Smooth muscle cell (in vitro differentiated cells): ENCODE data around the gene UNC13A. TPM values are rescaled to one million over a fixed set of nuclear protein-coding genes. Genes with fewer than 3 reads are reported as not detected.

Source experiments
- DNase-seq: peaks from one replicate; lab custom pipeline; 2025; ENCODE audit not compliant: unreplicated experiment; lab: John Stamatoyannopoulos, UW
- H2AFZ ChIP-seq: fragments of 200-600 bp; sonication (generic); 2 replicates; pipeline ENCODE4 v1.6.0; 2016; ENCODE audit warnings: antibody characterized with exemption, low read depth, mild to moderate bottlenecking
- H3F3A ChIP-seq: fragments of 200-600 bp; sonication (generic); 2 replicates; pipeline ENCODE4 v1.6.0; 2017; ENCODE audit warnings: antibody characterized with exemption, low read depth
- H3K27ac ChIP-seq: fragments of 200-600 bp; sonication (generic); 2 replicates; pipeline ENCODE4 v1.5.1; 2016; ENCODE audit warnings: low read depth, mild to moderate bottlenecking
- H3K27me3 ChIP-seq: fragments of 200-600 bp; sonication (generic); 2 replicates; pipeline ENCODE4 v1.6.1; 2016; ENCODE audit warnings: low read depth, mild to moderate bottlenecking
- H3K36me3 ChIP-seq: fragments of 200-600 bp; sonication (generic); 2 replicates; pipeline ENCODE4 v1.5.1; 2016; ENCODE audit warnings: low read depth
- H3K4me1 ChIP-seq: fragments of 200-600 bp; sonication (generic); 2 replicates; pipeline ENCODE4 v1.5.1; 2016; ENCODE audit warnings: low read depth
- H3K4me2 ChIP-seq: fragments of 200-600 bp; sonication (generic); 2 replicates; pipeline ENCODE4 v1.6.0; 2016; ENCODE audit warnings: mild to moderate bottlenecking
- H3K4me3 ChIP-seq: fragments of 200-600 bp; sonication (generic); 2 replicates; pipeline ENCODE4 v1.5.1; 2016; ENCODE audit warnings: mild to moderate bottlenecking
- H3K79me2 ChIP-seq: fragments of 200-600 bp; sonication (generic); 2 replicates; pipeline ENCODE4 v1.6.0; 2016; ENCODE audit warnings: low read depth, mild to moderate bottlenecking
- H3K9ac ChIP-seq: fragments of 200-600 bp; sonication (generic); 2 replicates; pipeline ENCODE4 v1.6.0; 2016; ENCODE audit warnings: low read depth
- H3K9me3 ChIP-seq: fragments of 200-600 bp; sonication (generic); replicated peaks from 2 replicates; pipeline ENCODE4 v1.5.1; 2016; ENCODE audit warnings: low read depth
- H4K20me1 ChIP-seq: fragments of 200-600 bp; sonication (generic); 2 replicates; pipeline ENCODE4 v1.6.0; 2016; ENCODE audit warnings: low read depth
- WGBS: methylation state at CpG from one replicate; pipeline ENCODE4 v1.1.7; 2016; ENCODE audit warnings: low lambda C conversion rate; 5-methylcytosine and 5-hydroxymethylcytosine counted together
- polyA plus RNA-seq: library from polyadenylated mRNA; unstranded; fragments of >200 nt; fragmentation: Nextera tagmentation; extraction: Ambion mirVana; gene quantifications from 2 replicates; pipeline ENCODE4 v1.2.1, GENCODE V29; 2016
- total RNA-seq: library from RNA; depleted of rRNA; stranded (reverse); fragments of >200 nt; gene quantifications from 2 replicates; pipeline ENCODE4 v1.2.3, GENCODE V29; 2014
- TF ChIP-seq, protein P1 (sequence below): fragments of 200-600 bp; sonication (generic); IDR thresholded peaks from 2 replicates; pipeline ENCODE4 v1.5.1; 2017; ENCODE audit warnings: borderline replicate concordance, mild to moderate bottlenecking, antibody characterized with exemption; ENCODE audit not compliant: insufficient read depth, poor library complexity, severe bottlenecking

The UNC13A gene
- total and polyA plus RNA-seq, 2 experiments from 2014 or later: 0.21 to 2.1 TPM

DNA sequence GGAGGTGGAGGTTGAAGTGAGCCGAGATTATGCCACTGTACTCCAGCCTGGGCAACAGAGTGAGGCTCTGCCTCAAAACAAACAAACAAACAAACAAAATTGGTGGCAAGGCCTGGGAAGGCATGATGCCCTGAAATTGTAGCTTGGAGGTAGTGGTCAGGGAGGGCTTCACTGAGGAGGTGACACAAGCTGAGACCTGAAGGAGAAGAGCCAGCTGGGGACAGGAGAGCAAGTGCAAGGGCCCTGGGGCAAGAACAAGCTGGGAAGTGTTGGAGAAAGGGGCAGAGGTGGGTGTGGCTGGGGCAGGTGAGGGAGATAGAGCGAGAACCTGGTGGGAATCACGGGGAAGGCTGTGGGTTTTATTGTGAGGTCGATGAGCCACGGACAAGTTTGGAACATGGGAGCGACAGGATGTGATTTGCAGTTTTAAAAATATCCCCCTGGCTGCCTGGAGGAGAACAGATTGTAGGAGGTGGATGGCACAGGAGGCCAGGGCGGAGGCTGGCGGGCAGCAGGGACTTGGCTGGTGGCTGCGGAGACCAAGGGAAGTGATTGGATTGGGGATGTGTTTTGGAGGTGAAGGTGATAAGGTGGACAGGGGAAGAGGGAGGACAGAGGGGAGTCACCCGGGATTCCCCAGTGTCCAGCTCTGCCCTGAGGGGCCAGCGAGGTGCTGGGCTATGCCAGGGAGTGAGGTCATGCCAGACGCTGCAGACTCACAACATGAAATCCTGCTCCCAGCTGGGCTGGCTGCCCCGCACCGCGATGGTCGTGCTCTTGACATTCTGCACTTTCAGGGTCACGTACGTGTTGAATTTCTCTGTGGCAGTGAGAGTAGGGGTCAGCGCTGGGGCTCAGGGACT, 14.0 kb downstream of the UNC13A start:
- H3K9ac ChIP-seq: no peak overlapping the region
- H3K27ac ChIP-seq: no peak overlapping the region
- H3K9me3 ChIP-seq: no peaks in the 10 kb centered on the region
- no peaks in the 10 kb centered on the region for H3K4me1 ChIP-seq
- no peak for DNase-seq
- TF ChIP-seq, protein P1, sequence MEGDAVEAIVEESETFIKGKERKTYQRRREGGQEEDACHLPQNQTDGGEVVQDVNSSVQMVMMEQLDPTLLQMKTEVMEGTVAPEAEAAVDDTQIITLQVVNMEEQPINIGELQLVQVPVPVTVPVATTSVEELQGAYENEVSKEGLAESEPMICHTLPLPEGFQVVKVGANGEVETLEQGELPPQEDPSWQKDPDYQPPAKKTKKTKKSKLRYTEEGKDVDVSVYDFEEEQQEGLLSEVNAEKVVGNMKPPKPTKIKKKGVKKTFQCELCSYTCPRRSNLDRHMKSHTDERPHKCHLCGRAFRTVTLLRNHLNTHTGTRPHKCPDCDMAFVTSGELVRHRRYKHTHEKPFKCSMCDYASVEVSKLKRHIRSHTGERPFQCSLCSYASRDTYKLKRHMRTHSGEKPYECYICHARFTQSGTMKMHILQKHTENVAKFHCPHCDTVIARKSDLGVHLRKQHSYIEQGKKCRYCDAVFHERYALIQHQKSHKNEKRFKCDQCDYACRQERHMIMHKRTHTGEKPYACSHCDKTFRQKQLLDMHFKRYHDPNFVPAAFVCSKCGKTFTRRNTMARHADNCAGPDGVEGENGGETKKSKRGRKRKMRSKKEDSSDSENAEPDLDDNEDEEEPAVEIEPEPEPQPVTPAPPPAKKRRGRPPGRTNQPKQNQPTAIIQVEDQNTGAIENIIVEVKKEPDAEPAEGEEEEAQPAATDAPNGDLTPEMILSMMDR: no peak
- WGBS: 91% methylated on average over 19 of the region's 19 CpGs
- H2AFZ ChIP-seq: no peak overlapping the region
- no peaks in the 10 kb centered on the region for H3F3A ChIP-seq
- no peaks in the 10 kb centered on the region for H3K36me3 ChIP-seq
- no peaks in the 10 kb centered on the region for H3K79me2 ChIP-seq
- no peak overlapping the region for H3K4me2 ChIP-seq
- no peaks in the 10 kb centered on the region for H3K27me3 ChIP-seq
- H3K4me3 ChIP-seq: no peak overlapping the region
- H4K20me1 ChIP-seq: no peaks in the 10 kb centered on the region

DNA sequence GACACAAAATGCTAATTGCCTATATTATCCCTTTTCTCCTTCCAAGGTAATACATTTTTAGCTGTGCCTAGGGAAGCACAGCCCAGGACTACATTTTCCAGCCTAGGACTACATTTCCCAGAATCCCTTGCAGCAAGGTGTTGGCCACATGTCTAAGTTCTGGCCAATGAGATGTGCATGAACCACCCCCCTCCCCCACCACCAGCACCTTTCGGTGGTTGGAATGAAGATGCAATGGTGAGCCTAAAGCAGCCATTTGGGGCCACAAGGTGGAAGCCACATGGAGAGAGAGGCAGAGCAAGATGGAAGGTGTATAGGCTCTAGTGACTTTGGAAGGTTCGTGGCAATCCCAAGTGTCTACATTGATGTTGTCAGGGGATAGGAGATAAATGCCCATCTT, 16.2 kb downstream of the UNC13A start:
- Histone ChIP-seq H3K4me2 (no peak overlapping the region), H3K27ac (no peak overlapping the region), H3K79me2 (no peaks in the 10 kb centered on the region), H3K27me3 (no peaks in the 10 kb centered on the region), H4K20me1 (no peaks in the 10 kb centered on the region), H3K4me1 (no peaks in the 10 kb centered on the region), H3F3A (no peaks in the 10 kb centered on the region), H3K9me3 (no peaks in the 10 kb centered on the region), H3K9ac (no peak overlapping the region), H3K36me3 (no peaks in the 10 kb centered on the region), H3K4me3 (no peak overlapping the region), H2AFZ (no peak overlapping the region)
- TF ChIP-seq, protein P1: no peak
- WGBS: 78% methylated on average over 2 of the region's 2 CpGs
- DNase-seq: no peak

DNA sequence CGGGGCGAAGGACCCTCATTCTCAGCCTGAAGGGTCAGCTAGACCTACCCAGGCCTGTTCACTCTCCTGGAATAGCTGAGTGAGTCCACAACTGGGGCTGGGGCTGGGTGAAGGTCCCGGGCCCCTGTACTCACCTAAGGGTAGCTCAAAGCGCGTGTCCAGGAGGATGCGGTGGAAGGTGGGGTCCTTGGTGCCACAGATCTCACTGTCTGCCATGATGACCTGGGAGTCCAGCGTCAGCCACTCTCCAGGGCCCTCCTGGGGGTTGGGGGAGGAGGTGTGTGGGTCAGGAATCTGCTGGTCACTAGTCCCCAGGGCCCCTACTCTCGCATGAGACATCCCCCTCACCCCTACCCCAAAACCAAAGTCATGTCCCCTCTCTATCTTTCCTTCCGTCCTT, 18.7 kb downstream of the UNC13A start:
- H4K20me1 ChIP-seq: no peaks in the 10 kb centered on the region
- H3K36me3 ChIP-seq: no peaks in the 10 kb centered on the region
- H3K4me3 ChIP-seq: no peak overlapping the region
- H3K9ac ChIP-seq: no peak overlapping the region
- no peaks in the 10 kb centered on the region for H3K9me3 ChIP-seq
- H2AFZ ChIP-seq: no peak overlapping the region
- 93% methylated on average over 9 of the region's 9 CpGs for WGBS
- DNase-seq: no peak
- TF ChIP-seq, protein P1: no peak
- H3F3A ChIP-seq: no peaks in the 10 kb centered on the region
- H3K27ac ChIP-seq: no peak overlapping the region
- H3K4me2 ChIP-seq: no peak overlapping the region
- no peaks in the 10 kb centered on the region for H3K4me1 ChIP-seq
- H3K79me2 ChIP-seq: no peaks in the 10 kb centered on the region
- H3K27me3 ChIP-seq: no peaks in the 10 kb centered on the region

DNA sequence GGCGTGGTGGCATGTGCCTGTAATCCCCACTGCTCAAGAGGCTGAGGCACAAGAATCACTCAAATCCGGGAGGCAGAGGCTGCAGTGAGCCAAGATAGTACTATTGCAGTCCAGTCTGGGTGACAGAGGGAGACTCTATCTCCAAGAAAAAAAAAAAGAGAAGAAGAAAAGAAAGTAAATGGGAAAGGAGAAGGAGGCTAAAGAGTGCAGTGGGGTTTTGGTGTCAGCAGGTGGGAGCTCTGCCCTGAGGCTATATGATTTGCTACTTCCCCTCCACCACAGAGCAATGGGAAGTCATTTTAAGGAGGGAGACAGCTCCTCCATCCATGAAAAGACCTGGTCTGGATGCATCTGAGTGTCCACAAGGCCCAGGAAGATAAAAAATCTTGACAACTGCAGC, 23.1 kb downstream of the UNC13A start:
- WGBS: 85% methylated on average over 2 of the region's 2 CpGs
- Histone ChIP-seq H3K4me1 (no peaks in the 10 kb centered on the region), H3K4me2 (no peak overlapping the region), H3K9me3 (no peaks in the 10 kb centered on the region), H3K27ac (no peak overlapping the region), H3K79me2 (no peaks in the 10 kb centered on the region), H4K20me1 (no peaks in the 10 kb centered on the region), H3K4me3 (no peak overlapping the region), H3K9ac (no peak overlapping the region), H3K27me3 (no peaks in the 10 kb centered on the region), H3F3A (no peaks in the 10 kb centered on the region), H2AFZ (no peak overlapping the region), H3K36me3 (no peaks in the 10 kb centered on the region)
- TF ChIP-seq, protein P1: no peak
- no peak for DNase-seq
